ENCODE measurements around the gene CPNE4.
A peak's percentile ranks its signal among the peaks of the same experiment; 100 is the strongest.
"Not testable (repeated sequence)": the region's sequence is repeated elsewhere in the genome, so short reads cannot be mapped to it uniquely, and the experiment has no call there.

The CPNE4 gene

GRCh38 chr3:131957511-131957910, 77.3 kb downstream of the CPNE4 start:
- DNase-seq, result no peak

GRCh38 chr3:131948806-131949205, 86.0 kb downstream of the CPNE4 start:
- DNase-seq, result no peak

- DNase-seq, result no peak
Observed at GRCh38 chr3:131944676-131945075, 90.1 kb downstream of the CPNE4 start.

- DNase-seq, result no peak
Observed at GRCh38 chr3:131933665-131934064, 101.1 kb downstream of the CPNE4 start.

- DNase-seq, result no peak
Observed at GRCh38 chr3:131928593-131928992, 106.2 kb downstream of the CPNE4 start.

GRCh38 chr3:131925571-131925970, 109.2 kb downstream of the CPNE4 start:
- no peak for DNase-seq

GRCh38 chr3:131922356-131922755, 112.5 kb downstream of the CPNE4 start:
- DNase-seq, result no peak

- DNase-seq, result no peak
Observed at GRCh38 chr3:131917006-131917405, 117.8 kb downstream of the CPNE4 start.

- no peak for DNase-seq
Observed at GRCh38 chr3:131914090-131914691, 120.6 kb downstream of the CPNE4 start.

GRCh38 chr3:131912255-131912654, 122.6 kb downstream of the CPNE4 start:
- no peak for DNase-seq

GRCh38 chr3:131907796-131908195, 127.0 kb downstream of the CPNE4 start:
- no peak for DNase-seq

- DNase-seq, result peak; percentile 50
Observed at GRCh38 chr3:131903988-131904415, 130.8 kb downstream of the CPNE4 start.

GRCh38 chr3:131901686-131902085, 133.1 kb downstream of the CPNE4 start:
- DNase-seq, result no peak

- no peak for DNase-seq
Observed at GRCh38 chr3:131900891-131901290, 133.9 kb downstream of the CPNE4 start.

GRCh38 chr3:131899021-131899420, 135.8 kb downstream of the CPNE4 start:
- DNase-seq, result no peak

GRCh38 chr3:131898346-131898745, 136.5 kb downstream of the CPNE4 start:
- no peak for DNase-seq

- no peak for DNase-seq
Observed at GRCh38 chr3:131896285-131896684, 138.5 kb downstream of the CPNE4 start.

- no peak for DNase-seq
Observed at GRCh38 chr3:131895766-131896165, 139.0 kb downstream of the CPNE4 start.

- DNase-seq, result no peak
Observed at GRCh38 chr3:131892331-131892730, 142.5 kb downstream of the CPNE4 start.

GRCh38 chr3:131885871-131886270, 148.9 kb downstream of the CPNE4 start:
- not testable (repeated sequence) for DNase-seq

GRCh38 chr3:131883711-131884407, 151.0 kb downstream of the CPNE4 start:
- DNase-seq, result no peak

- DNase-seq, result no peak
Observed at GRCh38 chr3:131883086-131883485, 151.7 kb downstream of the CPNE4 start.

GRCh38 chr3:131881777-131882176, 153.0 kb downstream of the CPNE4 start:
- DNase-seq, result no peak

- no peak for DNase-seq
Observed at GRCh38 chr3:131880948-131881347, 153.9 kb downstream of the CPNE4 start.

GRCh38 chr3:131868203-131868602, 166.6 kb downstream of the CPNE4 start:
- DNase-seq, result no peak

Measured in GOT3 (cell line).